Skeletal muscle tissue (tissue), 4 donors: Measurements from ENCODE around the gene PRKAG3. TPM values are rescaled to one million over a fixed set of nuclear protein-coding genes. Genes with fewer than 3 reads are reported as not detected.

ENCODE experiments used
- H3K27ac ChIP-seq: one replicate; pipeline ENCODE4 v1.7.0; 2013; ENCODE audit warnings: mild to moderate bottlenecking, low read depth, low read length, inconsistent platforms
- H3K27me3 ChIP-seq, 3 donors: one replicate each; pipeline ENCODE4 v1.7.0; 2013; ENCODE audit warnings: low read length in 3 of 3; ENCODE audit not compliant: control insufficient read depth in 3 of 3, insufficient read depth in 3 of 3
- H3K36me3 ChIP-seq, 3 donors: one replicate each; pipeline ENCODE4 v1.7.0; 2013; ENCODE audit warnings: low read length in 3 of 3; ENCODE audit not compliant: control insufficient read depth in 3 of 3, insufficient read depth in 3 of 3
- H3K4me1 ChIP-seq, 3 donors: one replicate each; pipeline ENCODE4 v1.7.0; 2013; ENCODE audit warnings: low read length in 3 of 3, mild to moderate bottlenecking in 3 of 3; ENCODE audit not compliant: control insufficient read depth in 3 of 3, insufficient read depth in 3 of 3
- H3K4me3 ChIP-seq, 3 donors: one replicate each; pipeline ENCODE4 v1.7.0; 2013; ENCODE audit warnings: low read length in 3 of 3
- H3K9ac ChIP-seq, 3 donors: one replicate each; pipeline ENCODE4 v1.7.0; 2013; ENCODE audit warnings: low read length in 3 of 3, mild to moderate bottlenecking in 3 of 3, moderate library complexity in 2 of 3, low read depth in 1 of 3
- H3K9me3 ChIP-seq, 3 donors: one replicate each; pipeline ENCODE4 v1.7.0; 2013; ENCODE audit warnings: low read length in 3 of 3; ENCODE audit not compliant: control insufficient read depth in 3 of 3
- total RNA-seq: library from RNA; depleted of rRNA; stranded (reverse); fragments of >200 nt; gene quantifications from one replicate; pipeline ENCODE4 v1.2.3, GENCODE V29; 2014
- donor health status: Osteomylitis.

The PRKAG3 gene
- total RNA-seq, 1 donor from 2014 or later, result 9.9 TPM

DNA sequence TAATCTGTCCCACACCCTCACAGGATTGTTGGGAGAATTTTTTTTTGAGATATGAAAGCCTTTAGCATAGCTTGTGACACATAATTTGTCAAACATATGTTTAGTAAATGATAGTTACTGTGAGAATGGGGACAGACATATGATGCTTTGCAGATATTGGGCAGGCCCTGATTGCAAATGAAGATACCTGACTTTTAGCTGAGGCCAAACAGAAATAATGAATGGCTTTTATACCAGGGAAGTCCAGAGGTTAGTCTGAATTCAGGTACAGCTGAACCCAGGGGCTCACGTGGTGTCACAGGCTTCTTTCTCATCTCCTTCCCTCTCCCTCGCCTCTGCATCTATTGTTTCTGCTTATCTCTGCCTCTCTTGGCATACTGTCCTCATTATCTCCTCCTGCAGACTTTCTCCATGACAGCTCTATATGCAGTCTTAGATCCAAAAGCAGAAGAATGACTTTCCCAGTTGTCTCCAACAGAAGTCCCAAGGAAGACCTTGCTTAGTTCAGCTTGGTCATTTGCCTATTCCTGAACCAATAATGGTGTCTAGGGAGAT is 44.2 kb upstream of the PRKAG3 start:
- H3K4me1 ChIP-seq, result peaks cover 5 to 27% (median 27%) of the 10 kb centered on the region in 3 donors
- peaks cover 73 to 91% (median 85%) of the 10 kb centered on the region in 3 donors for H3K27me3 ChIP-seq
- no peaks in the 10 kb centered on the region for H3K9me3 ChIP-seq
- H3K9ac ChIP-seq, result no peak overlapping the region
- H3K4me3 ChIP-seq, result no peak overlapping the region
- no peaks in the 10 kb centered on the region for H3K36me3 ChIP-seq
- H3K27ac ChIP-seq, result no peak overlapping the region

- H3K9me3 ChIP-seq, result no peaks in the 10 kb centered on the region
- H3K4me3 ChIP-seq, result peak overlapping the region in 2 of 3 donors; percentile 31 to 35
- peaks cover 67 to 81% (median 73%) of the 10 kb centered on the region in 3 donors for H3K27me3 ChIP-seq
- peak overlapping the region in 1 of 3 donors; percentile 8 for H3K9ac ChIP-seq
- H3K36me3 ChIP-seq, result no peaks in the 10 kb centered on the region
- no peak overlapping the region for H3K27ac ChIP-seq
- H3K4me1 ChIP-seq, result peaks cover 0 to 25% (median 21%) of the 10 kb centered on the region in 3 donors
Measured at GRCh38 chr2:218873359-218874194, 42.0 kb upstream of the PRKAG3 start.

DNA sequence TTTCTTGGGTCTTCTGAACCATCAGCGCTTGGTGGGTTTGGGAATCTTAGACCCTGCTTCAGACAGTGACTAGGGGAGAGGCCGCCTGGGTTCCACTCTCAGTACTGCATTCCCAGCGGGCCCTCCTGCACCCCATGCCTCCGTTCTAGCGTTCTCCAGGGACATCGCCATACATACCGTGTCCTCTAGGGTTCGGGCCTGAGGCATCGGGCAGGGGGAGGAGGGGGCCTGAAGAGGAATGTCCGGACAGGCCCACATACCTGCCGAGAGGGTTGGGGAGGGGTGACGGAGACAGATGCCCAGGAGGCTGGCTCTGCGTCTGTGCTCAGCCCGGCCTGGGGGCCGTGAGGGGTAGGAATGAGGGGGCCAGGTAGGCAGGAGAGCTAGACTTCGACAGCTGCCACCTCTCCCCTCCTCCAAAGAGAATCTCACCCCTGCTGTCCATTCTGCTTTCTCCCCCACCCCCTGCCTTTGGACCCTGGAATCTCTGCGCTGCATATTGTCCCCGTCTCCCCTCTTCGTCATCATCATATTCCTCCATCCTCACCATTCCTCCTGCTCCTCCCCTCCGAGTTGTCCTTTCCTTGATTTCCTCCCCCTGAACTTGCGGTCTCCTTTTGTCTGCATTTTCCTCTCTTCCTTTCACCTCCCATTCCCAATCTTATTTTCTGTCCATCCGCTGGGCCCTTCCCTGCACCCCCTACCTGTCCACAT is 41.2 kb upstream of the PRKAG3 start:
- Histone ChIP-seq H3K4me1 (peaks cover 0 to 32% (median 27%) of the 10 kb centered on the region in 3 donors), H3K9ac (no peak overlapping the region), H3K27ac (no peak overlapping the region), H3K36me3 (no peaks in the 10 kb centered on the region), H3K27me3 (peaks cover 67 to 75% (median 71%) of the 10 kb centered on the region in 3 donors), H3K9me3 (no peaks in the 10 kb centered on the region), H3K4me3 (peak overlapping the region in 2 of 3 donors; percentile 31 to 35)

- no peak overlapping the region for H3K9ac ChIP-seq
- H3K27me3 ChIP-seq, result peaks cover 59 to 64% (median 61%) of the 10 kb centered on the region in 3 donors
- H3K36me3 ChIP-seq, result no peaks in the 10 kb centered on the region
- H3K9me3 ChIP-seq, result no peaks in the 10 kb centered on the region
- H3K4me3 ChIP-seq, result peak overlapping the region in 1 of 3 donors; percentile 56
- H3K27ac ChIP-seq, result no peak overlapping the region
- H3K4me1 ChIP-seq, result peaks cover 0 to 38% (median 33%) of the 10 kb centered on the region in 3 donors
Measured at GRCh38 chr2:218871345-218872302, 40.0 kb upstream of the PRKAG3 start.

GRCh38 chr2:218870984-218871344 is 39.4 kb upstream of the PRKAG3 start:
- Histone ChIP-seq H3K4me1 (peaks cover 0 to 38% (median 33%) of the 10 kb centered on the region in 3 donors), H3K36me3 (no peaks in the 10 kb centered on the region), H3K27ac (no peak overlapping the region), H3K9ac (no peak overlapping the region), H3K4me3 (peak overlapping the region in 1 of 3 donors; percentile 56), H3K27me3 (peaks cover 55 to 58% (median 57%) of the 10 kb centered on the region in 3 donors), H3K9me3 (no peaks in the 10 kb centered on the region)

DNA sequence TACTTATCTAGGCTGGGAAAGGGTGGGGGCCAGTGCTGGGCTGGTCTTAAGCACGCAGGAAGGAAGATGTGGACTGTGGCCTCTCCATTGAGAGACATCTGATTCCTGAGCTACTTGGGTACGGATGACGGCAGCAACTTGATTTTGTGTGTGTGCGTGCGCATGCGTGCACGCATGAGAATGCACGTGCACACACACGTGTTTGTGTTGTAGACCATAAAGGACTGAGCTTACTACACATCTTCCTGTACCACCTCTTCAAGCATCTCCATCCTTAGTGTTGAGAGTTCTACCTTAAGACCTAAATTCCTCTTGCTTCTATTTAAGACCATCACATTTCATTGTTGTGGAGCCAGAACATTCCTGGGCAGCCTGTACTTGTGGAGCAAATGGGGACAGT is 37.5 kb upstream of the PRKAG3 start:
- no peak overlapping the region for H3K27ac ChIP-seq
- no peaks in the 10 kb centered on the region for H3K36me3 ChIP-seq
- H3K9ac ChIP-seq, result no peak overlapping the region
- no peaks in the 10 kb centered on the region for H3K9me3 ChIP-seq
- no peak overlapping the region for H3K4me3 ChIP-seq
- peaks cover 44 to 52% (median 45%) of the 10 kb centered on the region in 3 donors for H3K27me3 ChIP-seq
- H3K4me1 ChIP-seq, result peaks cover 0 to 38% (median 33%) of the 10 kb centered on the region in 3 donors

GRCh38 chr2:218867900-218868299 is 36.3 kb upstream of the PRKAG3 start:
- Histone ChIP-seq H3K27me3 (peaks cover 41 to 44% (median 42%) of the 10 kb centered on the region in 3 donors), H3K36me3 (no peaks in the 10 kb centered on the region), H3K4me1 (peaks cover 0 to 31% (median 24%) of the 10 kb centered on the region in 3 donors), H3K27ac (no peak overlapping the region), H3K9me3 (no peaks in the 10 kb centered on the region), H3K4me3 (no peak overlapping the region), H3K9ac (no peak overlapping the region)

GRCh38 chr2:218865999-218866398 is 34.4 kb upstream of the PRKAG3 start:
- H3K27me3 ChIP-seq, result peaks cover 37 to 39% (median 39%) of the 10 kb centered on the region in 3 donors
- no peak overlapping the region for H3K4me3 ChIP-seq
- no peaks in the 10 kb centered on the region for H3K9me3 ChIP-seq
- H3K36me3 ChIP-seq, result no peaks in the 10 kb centered on the region
- H3K27ac ChIP-seq, result no peak overlapping the region
- H3K4me1 ChIP-seq, result peaks cover 2 to 24% (median 24%) of the 10 kb centered on the region in 3 donors
- H3K9ac ChIP-seq, result no peak overlapping the region

GRCh38 chr2:218865396-218865795 is 33.8 kb upstream of the PRKAG3 start:
- no peak overlapping the region for H3K4me3 ChIP-seq
- peaks cover 7 to 25% (median 24%) of the 10 kb centered on the region in 3 donors for H3K4me1 ChIP-seq
- H3K9me3 ChIP-seq, result no peaks in the 10 kb centered on the region
- no peak overlapping the region for H3K27ac ChIP-seq
- H3K36me3 ChIP-seq, result no peaks in the 10 kb centered on the region
- no peak overlapping the region for H3K9ac ChIP-seq
- peaks cover 37 to 38% (median 37%) of the 10 kb centered on the region in 3 donors for H3K27me3 ChIP-seq
